Skin of body (tissue), 2 donors: ENCODE results near the gene CT45A10. TPM values are rescaled to one million over a fixed set of nuclear protein-coding genes. Genes with fewer than 3 reads are reported as not detected.
"Not testable (repeated sequence)": the region's sequence is repeated elsewhere in the genome, so short reads cannot be mapped to it uniquely, and the experiment has no call there.

Experiments used
- DNase-seq: peaks from one replicate; lab custom pipeline; 2025; lab: John Stamatoyannopoulos, UW
- total RNA-seq: library from RNA; depleted of rRNA; stranded (reverse); fragments of >200 nt; gene quantifications from one replicate; pipeline ENCODE4 v1.2.3, GENCODE V29; 2014

Gene CT45A10
- total RNA-seq = not detected

DNA sequence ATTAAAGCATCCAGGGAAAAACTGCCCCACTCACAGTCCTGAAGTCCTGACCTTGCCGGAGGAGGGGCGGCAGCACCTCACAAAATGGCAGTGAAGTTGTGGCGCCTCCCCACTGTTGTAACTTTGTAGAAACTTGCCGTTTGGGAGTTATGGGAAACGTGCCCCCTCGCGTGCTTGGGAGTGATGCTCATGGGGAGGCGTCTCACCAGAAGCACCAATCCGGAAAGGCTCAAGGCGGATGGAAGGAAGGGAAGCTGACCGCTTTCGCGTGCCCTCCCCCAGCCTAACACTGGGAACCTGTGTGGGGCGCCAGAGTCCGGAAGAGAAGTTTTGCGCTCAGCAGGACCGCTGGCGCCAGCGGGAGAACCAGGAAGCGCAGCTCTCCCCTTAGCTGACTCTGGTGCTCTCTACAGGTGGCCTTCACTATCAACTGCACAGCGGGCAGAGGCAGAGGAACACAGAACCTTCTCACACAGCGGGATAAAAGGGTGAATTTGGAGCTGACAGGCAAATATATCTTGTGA, at the start of gene CT45A10, which contains the start of gene SAGE1:
Gene CT45A10 (minus strand): TSS at position 151 of the 524 bp plus-strand sequence. CDS start 8,100 bp downstream, outside the sequence.
Gene SAGE1 (plus strand): TSS at position 423 of the 524 bp plus-strand sequence. CDS start 2,527 bp downstream, outside the sequence.
- DNase-seq = no peak

GRCh38 chrX:135931644-135932487, 38.6 kb upstream of the CT45A10 start:
- no peak for DNase-seq

- DNase-seq = no peak
Measured at GRCh38 chrX:135927897-135928296, 34.7 kb upstream of the CT45A10 start.

GRCh38 chrX:135923353-135923752, 30.1 kb upstream of the CT45A10 start:
- no peak for DNase-seq

DNA sequence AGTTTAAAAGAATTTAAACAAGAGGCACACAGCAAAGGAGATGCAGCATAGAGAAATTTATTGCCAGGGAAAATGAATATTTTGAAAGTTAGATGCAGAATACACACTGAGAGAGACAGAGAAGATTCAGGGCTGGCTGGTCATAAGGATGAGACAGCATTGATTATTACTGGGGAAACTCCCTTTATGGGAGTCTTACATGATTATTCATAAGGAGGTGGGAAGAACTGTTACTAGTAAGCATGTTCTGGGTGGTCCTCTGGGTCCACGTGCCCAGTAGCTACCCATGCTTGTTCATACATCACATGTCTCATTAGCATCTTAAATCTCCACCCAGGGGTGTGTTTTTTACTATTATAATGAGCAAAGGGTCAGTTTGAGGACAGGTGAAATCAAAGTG, 27.3 kb upstream of the CT45A10 start:
- not testable (repeated sequence) for DNase-seq

DNA sequence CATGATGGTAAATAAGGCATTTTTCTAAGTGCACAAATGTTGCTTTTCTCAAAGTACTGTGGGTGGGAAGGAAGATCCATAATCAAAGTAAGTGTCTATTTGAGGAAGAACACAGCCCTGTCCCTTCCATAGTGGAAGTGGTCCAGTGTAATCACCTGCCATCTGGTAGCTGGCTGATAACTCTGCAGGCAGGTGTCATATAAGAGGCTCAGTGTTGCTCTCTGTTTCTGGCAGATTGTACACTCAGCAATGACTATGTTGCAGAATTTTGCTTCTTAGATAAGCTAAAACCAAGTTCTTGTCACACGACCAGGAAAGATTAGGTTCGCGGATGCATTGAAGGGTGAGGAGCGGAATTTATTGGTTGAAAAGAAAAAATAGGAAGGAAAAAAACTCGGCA, 21.2 kb upstream of the CT45A10 start:
- no peak for DNase-seq

DNA sequence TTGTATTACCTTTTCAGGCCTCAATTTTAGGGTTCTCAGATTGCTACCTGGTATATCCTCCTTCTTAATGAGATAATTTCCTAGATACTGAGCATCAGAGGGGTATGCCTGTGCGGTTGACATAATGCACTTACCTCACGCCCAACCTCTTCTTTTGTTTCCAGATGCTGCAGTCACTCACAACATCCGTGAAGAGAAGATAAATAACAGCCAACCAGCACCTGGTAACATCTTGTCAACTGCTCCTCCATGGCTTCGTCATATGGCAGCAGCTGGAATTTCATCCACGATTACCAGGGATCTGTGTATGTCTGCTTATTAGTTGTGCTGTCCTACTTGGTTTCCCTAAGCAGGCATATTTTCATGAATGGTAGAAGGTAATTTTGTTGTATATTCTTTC, 17.0 kb upstream of the CT45A10 start:
- no peak for DNase-seq

DNA sequence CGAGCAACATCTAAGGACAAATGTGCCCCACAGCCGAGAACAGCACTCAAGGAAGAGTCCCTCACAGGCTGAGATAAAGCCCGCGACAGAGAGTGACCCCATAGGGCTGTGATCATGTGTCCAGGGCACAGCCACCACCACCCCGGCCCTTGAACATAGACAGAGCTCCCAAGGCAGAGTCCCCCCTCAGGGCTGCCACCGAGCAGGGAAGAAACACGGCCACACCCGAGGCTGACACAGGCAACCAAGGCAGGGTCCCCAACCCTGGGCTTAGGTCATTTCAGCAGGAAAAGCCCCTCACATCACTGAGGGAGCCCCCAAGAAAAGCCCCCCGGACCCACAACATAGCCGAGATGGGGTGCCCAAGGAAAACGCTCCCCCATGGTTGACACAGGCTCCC, 463 bp downstream of the CT45A10 start:
- no peak for DNase-seq

- no peak for DNase-seq
Measured at GRCh38 chrX:135890087-135890585, 3.1 kb downstream of the CT45A10 start.

DNA sequence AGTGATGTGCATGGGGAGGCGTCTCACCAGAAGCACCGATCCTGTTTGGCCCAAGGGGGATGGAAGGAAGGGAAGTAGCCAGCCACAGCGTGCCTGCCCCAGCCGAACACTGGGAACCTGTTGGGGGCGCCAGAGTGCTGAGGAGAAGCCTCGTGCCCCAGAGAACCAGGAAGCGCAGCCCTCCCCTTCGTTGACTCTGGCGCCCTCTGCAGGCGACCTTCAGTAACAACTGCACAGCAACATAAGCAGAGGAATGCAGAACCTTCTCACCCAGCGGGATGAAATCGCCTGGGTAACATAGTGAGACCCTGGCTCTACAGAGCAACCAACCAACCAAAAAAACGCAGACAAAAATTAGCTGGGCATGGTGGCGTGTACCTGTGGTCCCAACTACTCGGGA, 4.3 kb downstream of the CT45A10 start:
- not testable (repeated sequence) for DNase-seq

DNA sequence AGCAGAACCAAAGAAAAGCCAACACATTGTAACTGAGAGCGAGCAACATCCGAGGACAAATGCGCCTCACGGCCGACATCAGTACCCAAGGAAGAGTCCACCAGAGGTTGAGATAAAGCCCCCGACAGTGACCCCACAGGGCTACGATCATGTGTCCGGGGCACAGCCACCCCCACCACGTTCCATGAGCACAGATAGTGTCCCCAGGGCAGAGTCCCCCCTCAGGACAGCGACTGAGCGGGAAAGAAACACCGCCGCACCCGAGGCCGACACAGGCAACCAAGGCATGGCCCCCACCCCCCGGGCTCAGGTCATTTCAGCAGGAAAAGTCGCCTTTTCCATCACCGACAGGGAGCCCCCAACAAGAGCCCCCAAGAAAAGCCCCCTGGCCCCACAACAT, 5.0 kb downstream of the CT45A10 start:
- not testable (repeated sequence) for DNase-seq

- DNase-seq = not testable (repeated sequence)
Measured at GRCh38 chrX:135882741-135883140, 10.5 kb downstream of the CT45A10 start.

DNA sequence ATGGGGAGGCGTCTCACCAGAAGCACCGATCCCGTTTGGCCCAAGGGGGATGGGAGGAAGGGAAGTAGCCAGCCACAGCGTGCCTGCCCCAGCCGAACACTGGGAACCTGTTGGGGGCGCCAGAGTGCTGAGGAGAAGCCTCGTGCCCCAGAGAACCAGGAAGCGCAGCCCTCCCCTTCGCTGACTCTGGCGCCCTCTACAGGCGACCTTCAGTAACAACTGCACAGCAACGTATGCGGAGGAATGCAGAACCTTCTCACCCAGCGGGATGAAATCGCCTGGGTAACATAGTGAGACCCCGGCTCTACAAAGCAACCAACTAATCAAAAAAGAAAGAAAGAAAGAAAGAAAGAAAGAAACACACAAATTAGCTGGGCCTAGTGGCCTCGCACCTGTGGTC, 21.5 kb downstream of the CT45A10 start, which contains the start of gene CT45A9:
Gene CT45A9 (minus strand): TSS at position 101 of the 400 bp plus-strand sequence. CDS start 3,751 bp downstream, outside the sequence.
- DNase-seq = not testable (repeated sequence)

GRCh38 chrX:135854438-135854837, 38.8 kb downstream of the CT45A10 start, which contains the start of gene CT45A8:
CT45A8 (minus strand) TSS chrX:135854538; CDS start chrX:135850783, 3,755 bp downstream.
- DNase-seq = not testable (repeated sequence)

DNA sequence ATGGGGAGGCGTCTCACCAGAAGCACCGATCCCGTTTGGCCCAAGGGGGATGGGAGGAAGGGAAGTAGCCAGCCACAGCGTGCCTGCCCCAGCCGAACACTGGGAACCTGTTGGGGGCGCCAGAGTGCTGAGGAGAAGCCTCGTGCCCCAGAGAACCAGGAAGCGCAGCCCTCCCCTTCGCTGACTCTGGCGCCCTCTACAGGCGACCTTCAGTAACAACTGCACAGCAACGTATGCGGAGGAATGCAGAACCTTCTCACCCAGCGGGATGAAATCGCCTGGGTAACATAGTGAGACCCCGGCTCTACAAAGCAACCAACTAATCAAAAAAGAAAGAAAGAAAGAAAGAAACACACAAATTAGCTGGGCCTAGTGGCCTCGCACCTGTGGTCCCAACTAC, 56.1 kb downstream of the CT45A10 start, which contains the start of gene CT45A7:
Gene CT45A7 (minus strand): TSS at position 101 of the 400 bp plus-strand sequence. CDS start 3,747 bp downstream, outside the sequence.
- DNase-seq = not testable (repeated sequence)

Other genes with a start within 250 kb of the CT45A10 start
- gene CT45A1, start 179.8 kb downstream of the CT45A10 start, total RNA-seq = not detected
- not detected for gene CT45A3, start 125.3 kb downstream of the CT45A10 start, total RNA-seq
- not detected for gene CT45A5, start 107.9 kb downstream of the CT45A10 start, total RNA-seq
- not detected for gene CT45A6, start 90.7 kb downstream of the CT45A10 start, total RNA-seq
- gene CT45A2, start 73.4 kb downstream of the CT45A10 start, total RNA-seq = not detected
- not detected for gene CT45A7, start 56.2 kb downstream of the CT45A10 start, total RNA-seq
- gene CT45A8, start 38.9 kb downstream of the CT45A10 start, total RNA-seq = not detected
- not detected for gene CT45A9, start 21.6 kb downstream of the CT45A10 start, total RNA-seq
- not detected for gene SAGE1, start 272 bp upstream of the CT45A10 start, total RNA-seq
- 13.2 TPM for gene MMGT1, start 80.5 kb upstream of the CT45A10 start, total RNA-seq
- 15.9 TPM for gene SLC9A6, start 92.0 kb upstream of the CT45A10 start, total RNA-seq